H1 (cell line): ENCODE results near the gene CEND1. TPM values are rescaled to one million over a fixed set of nuclear protein-coding genes. Genes with fewer than 3 reads are reported as not detected.

Source experiments
- JUN ChIP-seq: IDR thresholded peaks from 2 replicates; pipeline ENCODE4 v1.6.1; 2011; ENCODE audit warnings: low read depth, mild to moderate bottlenecking, improper control_type of control experiment, low read length
- SIRT6 ChIP-seq: IDR thresholded peaks from one replicate; pipeline ENCODE4 v1.7.1; 2012; ENCODE audit warnings: low read length, inconsistent platforms
- ZNF274 ChIP-seq: IDR thresholded peaks from 2 replicates; pipeline ENCODE4 v1.7.0; 2012; ENCODE audit warnings: low read length, borderline replicate concordance; ENCODE audit errors: extremely low read depth
- polyA plus RNA-seq, 7 experiments: library from polyadenylated mRNA; depleted of rRNA in 3 of 7; stranded (reverse) in 5 of 7; unstranded in 2 of 7; fragments of >200 nt in 5 of 7; fragments of 200-250 nt in 2 of 7; gene quantifications; 1 replicate in 5 of 7; 2 replicates in 1 of 7; 4 replicates in 1 of 7; pipeline versions ENCODE4 v1.2.1 to v1.2.3, GENCODE V29; 2011 to 2013; ENCODE audit warnings: missing spikeins in 2 of 7, mixed read lengths in 2 of 7
- total RNA-seq: library from RNA; stranded (reverse); fragmentation: NEBNext Ultra II Directional; extraction: Animal tissue kit (Norgen Biotek cat#: 25700); gene quantifications from 2 replicates; pipeline ENCODE4 v1.2.1, GENCODE V29; 2021
- TF ChIP-seq, protein P1 (sequence below), 3 experiments: IDR thresholded peaks; 1 replicate in 2 of 3; 2 replicates in 1 of 3; pipeline versions ENCODE4 v1.5.1 to v1.6.1; 2011; ENCODE audit warnings: low read length in 3 of 3, mild to moderate bottlenecking in 3 of 3, inconsistent platforms in 2 of 3, low read depth in 1 of 3, moderate library complexity in 1 of 3; ENCODE audit not compliant: insufficient read depth in 1 of 3; ENCODE audit errors: control extremely low read depth in 1 of 3

The CEND1 gene
- total and polyA plus RNA-seq, 2 of the 8 experiments (the other 6 are each of a cell fraction or from before 2014, with no cell fraction given) = 0.82 to 5.0 TPM

DNA sequence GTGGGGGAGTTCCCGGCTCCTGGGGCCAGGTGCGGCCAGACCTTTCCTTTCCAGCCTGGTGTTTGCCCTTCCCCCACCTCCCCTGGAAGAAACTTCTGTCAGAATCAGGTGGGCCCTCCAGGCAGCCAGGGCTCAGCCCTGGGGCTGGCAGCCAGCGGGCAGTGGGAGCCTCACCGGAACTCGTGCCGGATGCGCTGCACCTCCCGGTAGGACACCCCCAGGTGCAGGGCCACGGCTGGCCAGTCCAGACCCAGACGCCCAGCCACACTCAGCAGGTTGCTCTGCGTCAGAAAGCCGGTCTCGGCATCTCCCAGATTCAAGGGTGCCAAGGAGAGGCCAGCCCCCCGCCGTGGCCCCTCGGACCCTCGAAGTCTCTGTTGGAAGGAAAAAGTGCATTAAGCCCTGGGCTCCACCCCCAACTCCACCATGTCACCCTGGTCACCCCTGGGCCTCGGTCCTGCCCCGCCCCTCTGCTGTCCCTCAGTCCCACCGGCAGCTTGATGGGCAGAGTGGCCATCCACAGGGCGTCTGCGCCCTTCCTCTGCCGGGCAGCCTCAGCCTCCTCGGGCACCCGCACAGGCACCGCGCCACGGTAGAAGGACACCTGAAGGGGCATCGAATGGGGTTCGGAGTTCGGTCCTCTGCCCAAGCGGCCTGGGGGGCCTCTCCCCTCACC is 9.9 kb upstream of the CEND1 start (continued):
- no peak for TF ChIP-seq JUN
- no peak for TF ChIP-seq ZNF274
- TF ChIP-seq, protein P1, sequence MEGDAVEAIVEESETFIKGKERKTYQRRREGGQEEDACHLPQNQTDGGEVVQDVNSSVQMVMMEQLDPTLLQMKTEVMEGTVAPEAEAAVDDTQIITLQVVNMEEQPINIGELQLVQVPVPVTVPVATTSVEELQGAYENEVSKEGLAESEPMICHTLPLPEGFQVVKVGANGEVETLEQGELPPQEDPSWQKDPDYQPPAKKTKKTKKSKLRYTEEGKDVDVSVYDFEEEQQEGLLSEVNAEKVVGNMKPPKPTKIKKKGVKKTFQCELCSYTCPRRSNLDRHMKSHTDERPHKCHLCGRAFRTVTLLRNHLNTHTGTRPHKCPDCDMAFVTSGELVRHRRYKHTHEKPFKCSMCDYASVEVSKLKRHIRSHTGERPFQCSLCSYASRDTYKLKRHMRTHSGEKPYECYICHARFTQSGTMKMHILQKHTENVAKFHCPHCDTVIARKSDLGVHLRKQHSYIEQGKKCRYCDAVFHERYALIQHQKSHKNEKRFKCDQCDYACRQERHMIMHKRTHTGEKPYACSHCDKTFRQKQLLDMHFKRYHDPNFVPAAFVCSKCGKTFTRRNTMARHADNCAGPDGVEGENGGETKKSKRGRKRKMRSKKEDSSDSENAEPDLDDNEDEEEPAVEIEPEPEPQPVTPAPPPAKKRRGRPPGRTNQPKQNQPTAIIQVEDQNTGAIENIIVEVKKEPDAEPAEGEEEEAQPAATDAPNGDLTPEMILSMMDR (IDR thresholded peaks at IDR 0.05; ENCODE audit: control extremely low read depth in 1 of 3, insufficient read depth in 1 of 3, low read depth in 1 of 3, low read length in 3 of 3) = no peak
- TF ChIP-seq SIRT6 = no peak
